ENCODE results near the gene DOK3.

The DOK3 gene

DNA sequence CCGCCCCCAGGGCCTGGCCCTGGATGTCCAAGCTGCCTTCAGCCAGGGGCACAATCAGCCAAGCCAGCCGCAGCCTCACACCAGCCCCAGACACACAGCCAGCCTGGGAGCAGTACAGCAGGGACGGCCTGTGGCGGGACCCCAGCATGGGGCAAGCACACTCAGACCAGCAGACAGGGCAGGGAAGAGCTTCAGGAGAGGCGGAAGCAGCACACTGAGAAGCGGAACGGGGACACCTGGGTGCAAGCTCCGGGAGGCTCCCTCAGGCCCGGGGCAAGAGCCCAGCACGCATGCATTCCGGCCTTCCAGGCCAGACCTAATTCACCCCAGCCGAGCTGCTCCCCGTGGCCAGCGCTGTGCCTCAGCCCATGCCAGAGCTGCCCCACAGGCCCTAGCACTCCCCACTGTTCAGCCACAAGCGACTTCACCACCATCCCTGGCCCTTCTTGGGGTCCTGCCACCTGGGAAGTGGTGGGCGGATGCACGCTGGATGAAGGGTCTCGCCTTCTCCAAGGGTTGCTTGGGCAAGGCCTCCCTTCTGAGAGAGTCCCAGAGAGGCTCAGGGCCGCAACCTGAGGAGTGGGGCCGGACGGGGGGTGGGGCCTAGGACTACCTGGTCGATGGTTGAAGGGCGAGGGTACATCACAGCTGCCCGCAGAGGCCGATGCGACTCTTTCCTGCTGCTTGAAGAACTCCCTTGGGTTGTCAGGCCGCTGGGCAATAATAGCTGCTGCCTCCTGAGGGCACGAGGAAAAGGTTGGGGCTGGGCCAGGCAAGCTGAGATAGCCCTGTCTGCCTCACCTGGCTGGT is 49.6 kb downstream of the DOK3 start:
- DNase-seq (ENCODE audit: low read depth in 1 of 2, low spot score in 1 of 2), result no peak
- Histone ChIP-seq H3K27me3 (ENCODE audit: insufficient read depth, poor library complexity, severe bottlenecking) (no peaks in the 10 kb centered on the region), H3K27ac (replicated peaks) (no peak overlapping the region), H3K4me3 (replicated peaks; ENCODE audit: insufficient read depth, low read length) (no peak overlapping the region)
- no peak for TF ChIP-seq SPI1 (IDR thresholded peaks at IDR 0.05; ENCODE audit: borderline replicate concordance, low read depth)
- TF ChIP-seq, protein P1, sequence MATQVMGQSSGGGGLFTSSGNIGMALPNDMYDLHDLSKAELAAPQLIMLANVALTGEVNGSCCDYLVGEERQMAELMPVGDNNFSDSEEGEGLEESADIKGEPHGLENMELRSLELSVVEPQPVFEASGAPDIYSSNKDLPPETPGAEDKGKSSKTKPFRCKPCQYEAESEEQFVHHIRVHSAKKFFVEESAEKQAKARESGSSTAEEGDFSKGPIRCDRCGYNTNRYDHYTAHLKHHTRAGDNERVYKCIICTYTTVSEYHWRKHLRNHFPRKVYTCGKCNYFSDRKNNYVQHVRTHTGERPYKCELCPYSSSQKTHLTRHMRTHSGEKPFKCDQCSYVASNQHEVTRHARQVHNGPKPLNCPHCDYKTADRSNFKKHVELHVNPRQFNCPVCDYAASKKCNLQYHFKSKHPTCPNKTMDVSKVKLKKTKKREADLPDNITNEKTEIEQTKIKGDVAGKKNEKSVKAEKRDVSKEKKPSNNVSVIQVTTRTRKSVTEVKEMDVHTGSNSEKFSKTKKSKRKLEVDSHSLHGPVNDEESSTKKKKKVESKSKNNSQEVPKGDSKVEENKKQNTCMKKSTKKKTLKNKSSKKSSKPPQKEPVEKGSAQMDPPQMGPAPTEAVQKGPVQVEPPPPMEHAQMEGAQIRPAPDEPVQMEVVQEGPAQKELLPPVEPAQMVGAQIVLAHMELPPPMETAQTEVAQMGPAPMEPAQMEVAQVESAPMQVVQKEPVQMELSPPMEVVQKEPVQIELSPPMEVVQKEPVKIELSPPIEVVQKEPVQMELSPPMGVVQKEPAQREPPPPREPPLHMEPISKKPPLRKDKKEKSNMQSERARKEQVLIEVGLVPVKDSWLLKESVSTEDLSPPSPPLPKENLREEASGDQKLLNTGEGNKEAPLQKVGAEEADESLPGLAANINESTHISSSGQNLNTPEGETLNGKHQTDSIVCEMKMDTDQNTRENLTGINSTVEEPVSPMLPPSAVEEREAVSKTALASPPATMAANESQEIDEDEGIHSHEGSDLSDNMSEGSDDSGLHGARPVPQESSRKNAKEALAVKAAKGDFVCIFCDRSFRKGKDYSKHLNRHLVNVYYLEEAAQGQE (IDR thresholded peaks at IDR 0.05; ENCODE audit: insufficient replicate concordance, low read depth), result no peak

DNA sequence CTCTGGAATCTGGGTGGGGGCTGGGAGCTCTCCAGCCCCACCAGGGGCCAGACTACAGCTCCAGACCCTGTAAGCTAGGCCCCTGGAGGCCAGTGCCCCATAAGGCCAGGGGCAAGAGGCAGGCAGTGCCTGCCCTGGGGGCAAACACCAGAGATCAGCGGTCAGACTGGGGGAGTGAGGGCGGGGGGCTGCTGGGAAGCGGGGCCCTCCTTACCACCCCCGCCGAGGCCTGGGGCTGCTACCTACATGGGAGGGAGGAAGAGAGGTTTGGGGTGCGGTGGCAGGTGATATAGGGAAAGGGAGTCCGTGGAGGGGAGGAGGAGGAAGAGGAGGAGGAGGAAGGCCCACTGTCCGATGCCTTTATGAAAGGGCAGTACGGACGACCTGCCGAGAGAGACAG is 50.3 kb downstream of the DOK3 start:
- TF ChIP-seq, protein P1 (IDR thresholded peaks at IDR 0.05; ENCODE audit: insufficient replicate concordance, low read depth), result no peak
- TF ChIP-seq, protein P2, sequence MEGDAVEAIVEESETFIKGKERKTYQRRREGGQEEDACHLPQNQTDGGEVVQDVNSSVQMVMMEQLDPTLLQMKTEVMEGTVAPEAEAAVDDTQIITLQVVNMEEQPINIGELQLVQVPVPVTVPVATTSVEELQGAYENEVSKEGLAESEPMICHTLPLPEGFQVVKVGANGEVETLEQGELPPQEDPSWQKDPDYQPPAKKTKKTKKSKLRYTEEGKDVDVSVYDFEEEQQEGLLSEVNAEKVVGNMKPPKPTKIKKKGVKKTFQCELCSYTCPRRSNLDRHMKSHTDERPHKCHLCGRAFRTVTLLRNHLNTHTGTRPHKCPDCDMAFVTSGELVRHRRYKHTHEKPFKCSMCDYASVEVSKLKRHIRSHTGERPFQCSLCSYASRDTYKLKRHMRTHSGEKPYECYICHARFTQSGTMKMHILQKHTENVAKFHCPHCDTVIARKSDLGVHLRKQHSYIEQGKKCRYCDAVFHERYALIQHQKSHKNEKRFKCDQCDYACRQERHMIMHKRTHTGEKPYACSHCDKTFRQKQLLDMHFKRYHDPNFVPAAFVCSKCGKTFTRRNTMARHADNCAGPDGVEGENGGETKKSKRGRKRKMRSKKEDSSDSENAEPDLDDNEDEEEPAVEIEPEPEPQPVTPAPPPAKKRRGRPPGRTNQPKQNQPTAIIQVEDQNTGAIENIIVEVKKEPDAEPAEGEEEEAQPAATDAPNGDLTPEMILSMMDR (IDR thresholded peaks at IDR 0.05; ENCODE audit: insufficient read depth, low read length), result no peak
- TF ChIP-seq GABPA (IDR thresholded peaks at IDR 0.05; ENCODE audit: low read depth) (no peak), POLR2AphosphoS5 (IDR thresholded peaks at IDR 0.05; ENCODE audit: low read depth) (no peak), SPI1 (IDR thresholded peaks at IDR 0.05; ENCODE audit: borderline replicate concordance, low read depth) (no peak)
- DNase-seq (ENCODE audit: low read depth in 1 of 2, low spot score in 1 of 2), result no peak
- H3K27me3 ChIP-seq (ENCODE audit: insufficient read depth, poor library complexity, severe bottlenecking), result no peaks in the 10 kb centered on the region
- H3K4me3 ChIP-seq (replicated peaks; ENCODE audit: insufficient read depth, low read length), result no peak overlapping the region
- no peak overlapping the region for H3K27ac ChIP-seq (replicated peaks)

DNA sequence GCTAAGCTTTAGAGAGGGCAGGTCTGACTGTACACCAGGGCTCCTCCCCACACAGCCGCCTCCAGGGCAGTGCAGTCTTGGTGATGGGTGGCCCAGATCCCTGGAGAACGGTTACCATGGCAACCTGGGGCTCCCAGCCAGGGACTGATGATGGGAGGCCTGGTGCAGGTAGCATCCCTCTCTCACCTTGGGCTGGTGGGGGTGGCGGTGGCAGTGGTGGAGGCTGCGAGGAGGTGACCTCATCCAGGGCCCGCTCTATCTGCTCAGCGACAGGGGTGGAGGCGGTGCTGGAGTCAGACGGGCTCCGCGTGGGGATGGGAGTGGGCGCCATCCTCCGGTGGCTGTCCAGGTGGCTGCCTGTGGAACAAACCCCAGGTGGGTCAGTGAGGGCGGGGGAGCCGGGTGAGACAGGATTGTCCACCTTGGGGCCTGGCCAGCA is 50.7 kb downstream of the DOK3 start:
- Histone ChIP-seq H3K4me3 (replicated peaks; ENCODE audit: insufficient read depth, low read length) (no peak overlapping the region), H3K27me3 (ENCODE audit: insufficient read depth, poor library complexity, severe bottlenecking) (no peaks in the 10 kb centered on the region), H3K27ac (replicated peaks) (no peak overlapping the region)
- DNase-seq (ENCODE audit: low read depth in 1 of 2, low spot score in 1 of 2), result no peak
- TF ChIP-seq, protein P2 (IDR thresholded peaks at IDR 0.05; ENCODE audit: insufficient read depth, low read length), result no peak
- TF ChIP-seq, protein P1 (IDR thresholded peaks at IDR 0.05; ENCODE audit: insufficient replicate concordance, low read depth), result no peak
- TF ChIP-seq SPI1 (IDR thresholded peaks at IDR 0.05; ENCODE audit: borderline replicate concordance, low read depth) (no peak), GABPA (IDR thresholded peaks at IDR 0.05; ENCODE audit: low read depth) (no peak), POLR2AphosphoS5 (IDR thresholded peaks at IDR 0.05; ENCODE audit: low read depth) (no peak)
